GM19193 (cell line): ENCODE measurements around the gene HUS1B.

Experiments used
- POLR2A ChIP-seq: IDR thresholded peaks from 4 replicates; pipeline ENCODE4 v1.6.1; 2011; ENCODE audit not compliant: insufficient read depth, insufficient read length; ENCODE audit errors: extremely low read depth

Gene HUS1B

GRCh38 chr6:652865-653264 is 4.0 kb downstream of the HUS1B start:
- TF ChIP-seq POLR2A = no peak

GRCh38 chr6:650098-650497 is 6.8 kb downstream of the HUS1B start:
- no peak for TF ChIP-seq POLR2A

DNA sequence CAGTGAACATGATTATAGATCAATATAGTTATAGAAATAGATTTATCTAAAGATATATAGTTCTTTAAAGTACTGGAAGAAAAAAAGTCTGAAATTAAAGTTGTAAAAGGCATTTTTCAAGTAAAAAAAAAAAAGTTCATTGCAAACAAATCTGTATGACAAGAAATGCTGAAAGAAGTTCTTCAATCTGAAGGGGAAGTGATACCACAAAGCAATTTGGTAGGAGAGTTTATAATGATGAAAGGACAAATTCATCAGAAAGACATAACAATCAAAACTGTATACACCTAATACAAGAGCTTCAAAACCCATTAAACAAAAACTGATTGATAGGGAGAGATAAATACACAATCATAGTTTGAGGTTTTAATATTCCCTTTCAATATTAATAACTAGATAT is 14.1 kb downstream of the HUS1B start:
- TF ChIP-seq POLR2A = no peak

GRCh38 chr6:641225-641985 is 15.5 kb downstream of the HUS1B start:
- no peak for TF ChIP-seq POLR2A

GRCh38 chr6:636488-636887 is 20.4 kb downstream of the HUS1B start:
- no peak for TF ChIP-seq POLR2A

DNA sequence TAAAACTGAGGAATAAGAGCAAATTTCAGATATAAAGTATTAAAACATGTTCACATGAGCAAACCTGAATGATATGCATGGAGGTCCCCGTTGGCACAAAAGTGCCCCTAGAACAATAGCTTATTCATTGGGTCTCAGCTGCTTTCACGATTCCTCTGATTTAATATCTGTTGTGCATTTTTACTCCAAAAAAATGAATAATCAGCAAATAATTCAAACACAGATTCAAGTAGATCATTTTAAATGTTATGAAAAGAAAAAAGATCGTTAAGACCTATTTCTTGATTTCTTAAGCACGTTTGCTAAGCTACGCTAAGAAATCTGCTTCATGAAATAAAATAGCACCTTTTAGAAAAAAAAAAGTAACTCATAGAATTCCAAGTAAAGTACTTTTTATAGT is 21.7 kb downstream of the HUS1B start:
- TF ChIP-seq POLR2A = no peak

DNA sequence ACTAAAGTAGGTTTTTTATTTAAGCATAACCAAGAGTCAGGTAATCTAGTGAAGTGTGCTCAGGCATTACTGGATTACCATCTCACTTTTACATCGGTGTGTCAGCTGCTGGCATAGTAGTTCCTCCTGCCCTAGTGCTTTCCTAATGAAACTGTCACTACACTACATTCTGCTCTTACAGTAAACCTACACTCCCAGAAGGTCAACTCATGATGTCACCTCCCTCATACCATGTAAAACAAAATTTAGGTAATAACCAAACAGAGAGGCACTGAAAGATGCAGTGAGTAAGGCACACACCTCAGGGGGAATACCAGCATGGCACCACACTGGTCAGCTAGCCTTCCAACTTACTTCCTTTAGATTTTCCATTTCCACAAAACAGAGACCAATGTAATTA is 23.3 kb downstream of the HUS1B start:
- TF ChIP-seq POLR2A = no peak

DNA sequence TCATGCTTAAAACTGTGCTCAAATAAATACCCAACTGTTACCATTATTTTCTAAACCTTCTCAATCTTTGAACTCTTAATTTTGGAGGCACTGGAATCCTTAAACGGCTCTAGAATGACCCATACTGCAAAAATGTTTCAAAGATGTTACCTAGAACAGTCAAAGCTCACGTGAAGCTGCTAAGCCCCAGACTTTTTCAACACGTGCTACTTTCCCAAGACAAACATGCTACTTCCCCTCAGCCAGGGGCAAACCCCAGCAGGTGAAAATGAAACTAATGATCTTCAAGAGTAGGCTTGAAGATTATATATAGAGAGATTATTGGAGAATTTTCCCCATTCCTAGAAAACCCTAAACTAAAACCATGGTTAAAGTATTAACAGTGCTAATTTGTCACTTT is 28.1 kb downstream of the HUS1B start:
- no peak for TF ChIP-seq POLR2A

GRCh38 chr6:626236-626635 is 30.7 kb downstream of the HUS1B start:
- TF ChIP-seq POLR2A = no peak

GRCh38 chr6:624979-625378 is 31.9 kb downstream of the HUS1B start:
- TF ChIP-seq POLR2A = no peak

- no peak for TF ChIP-seq POLR2A
Observed at GRCh38 chr6:622462-622861, 34.4 kb downstream of the HUS1B start.

GRCh38 chr6:621931-622330 is 35.0 kb downstream of the HUS1B start:
- TF ChIP-seq POLR2A = no peak

DNA sequence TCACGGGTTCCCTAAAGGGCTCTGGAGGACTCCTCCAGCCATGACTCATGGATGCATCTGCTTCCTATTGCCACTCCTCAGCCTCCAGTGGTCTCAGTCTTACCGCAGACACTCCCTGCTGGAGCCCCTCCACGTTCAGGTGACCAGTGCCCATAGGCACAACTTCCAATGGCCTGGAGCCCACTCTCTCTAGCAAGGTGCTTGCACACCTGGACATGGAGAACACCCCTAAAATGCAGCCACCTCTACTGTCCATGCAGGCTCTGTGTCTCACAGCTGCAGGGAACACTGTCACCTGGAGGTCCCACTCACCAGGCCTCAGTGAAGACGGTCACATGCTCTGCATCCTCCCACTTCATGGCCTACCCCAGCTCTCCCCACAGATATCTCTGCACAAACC is 36.0 kb downstream of the HUS1B start:
- TF ChIP-seq POLR2A = no peak

- no peak for TF ChIP-seq POLR2A
Observed at GRCh38 chr6:620166-620565, 36.7 kb downstream of the HUS1B start.

GRCh38 chr6:617456-618100 is 39.3 kb downstream of the HUS1B start:
- no peak for TF ChIP-seq POLR2A

DNA sequence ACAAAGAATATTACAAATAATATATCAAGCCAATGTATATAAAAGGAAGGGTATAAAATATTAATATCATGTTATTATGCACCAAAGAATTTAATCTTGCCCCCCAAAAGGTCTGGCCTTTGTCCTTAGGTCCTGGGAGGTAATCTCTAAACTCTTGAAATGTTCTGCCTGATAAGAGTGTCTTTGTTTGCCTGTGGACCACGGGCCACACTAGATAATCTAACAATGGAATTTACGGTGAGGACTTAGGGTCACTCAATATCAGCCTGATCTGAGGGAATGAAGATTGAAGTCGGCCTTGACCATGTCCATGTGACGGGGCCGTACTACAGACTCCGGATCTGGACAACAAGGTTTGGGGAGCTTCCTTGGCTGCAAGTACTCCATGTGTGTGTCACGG is 42.9 kb downstream of the HUS1B start:
- no peak for TF ChIP-seq POLR2A
